ENCODE data around the gene GDPGP1. TPM values are rescaled to one million over a fixed set of nuclear protein-coding genes. Genes with fewer than 3 reads are reported as not detected.

The GDPGP1 gene
- total and polyA plus RNA-seq, 2 experiments from 2014 or later = 0.61 to 3.8 TPM

DNA sequence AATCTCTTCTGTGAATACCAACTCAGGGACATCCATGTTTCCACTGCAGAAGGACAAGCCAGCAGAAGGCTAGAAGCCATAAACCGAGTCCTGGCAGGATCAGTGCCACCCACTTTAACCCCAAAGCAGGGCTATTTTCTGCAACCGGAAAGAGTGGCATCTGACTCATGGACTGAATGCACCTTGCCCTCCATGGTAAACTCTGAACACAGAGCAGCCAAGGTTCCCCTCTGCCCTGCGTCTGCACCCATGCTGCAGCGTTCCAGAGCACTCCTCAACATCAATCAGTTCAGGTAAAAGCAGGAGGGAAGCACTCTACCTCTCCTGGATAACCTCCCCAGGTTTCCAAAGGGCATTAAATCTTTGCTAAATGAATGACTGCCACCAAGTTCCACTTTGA lies 30.7 kb downstream of the GDPGP1 start:
- H3K4me1 ChIP-seq (ENCODE audit: insufficient read depth) = peaks cover 20% of the 10 kb centered on the region
- Mint-ChIP-seq H3K4me1 (peaks cover 22% of the 10 kb centered on the region), H3K36me3 (ENCODE audit: low read depth) (peaks cover 31% of the 10 kb centered on the region), H3K27me3 (ENCODE audit: insufficient read depth, low read depth, poor library complexity) (peaks cover 14% of the 10 kb centered on the region), H3K4me3 (peak overlapping the region; percentile 98), H3K27ac (peak overlapping the region; percentile 99), H3K9me3 (no peaks in the 10 kb centered on the region)
- H3F3A ChIP-seq (replicated peaks; ENCODE audit: low read depth) = peaks cover 10% of the 10 kb centered on the region; the same call in 1 of the 2 replicates
- peak overlapping the region; percentile 76 for H3K4me3 ChIP-seq
- H3K4me2 ChIP-seq = peak overlapping the region; percentile 89
- H3K36me3 ChIP-seq (ENCODE audit: insufficient read depth) = peaks cover 11% of the 10 kb centered on the region; the same call in 1 of the 2 replicates
- 0 out of 3 replicates have a peak, but pooled peaks have one; percentile 2 for ATAC-seq
- H3K27me3 ChIP-seq (ENCODE audit: insufficient read depth) = no peaks in the 10 kb centered on the region
- TF ChIP-seq, protein P1, sequence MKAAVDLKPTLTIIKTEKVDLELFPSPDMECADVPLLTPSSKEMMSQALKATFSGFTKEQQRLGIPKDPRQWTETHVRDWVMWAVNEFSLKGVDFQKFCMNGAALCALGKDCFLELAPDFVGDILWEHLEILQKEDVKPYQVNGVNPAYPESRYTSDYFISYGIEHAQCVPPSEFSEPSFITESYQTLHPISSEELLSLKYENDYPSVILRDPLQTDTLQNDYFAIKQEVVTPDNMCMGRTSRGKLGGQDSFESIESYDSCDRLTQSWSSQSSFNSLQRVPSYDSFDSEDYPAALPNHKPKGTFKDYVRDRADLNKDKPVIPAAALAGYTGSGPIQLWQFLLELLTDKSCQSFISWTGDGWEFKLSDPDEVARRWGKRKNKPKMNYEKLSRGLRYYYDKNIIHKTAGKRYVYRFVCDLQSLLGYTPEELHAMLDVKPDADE (IDR thresholded peaks at IDR 0.05) = no peak
- TF ChIP-seq ZNF462 (CRISPR knock-in tag; IDR thresholded peaks at IDR 0.05) (no peak), STAT1 (IDR thresholded peaks at IDR 0.05; ENCODE audit: unreplicated experiment) (no peak), EZH2 (IDR thresholded peaks at IDR 0.05; ENCODE audit: low read depth, unreplicated experiment) (no peak), EZH2phosphoT487 (IDR thresholded peaks at IDR 0.05; ENCODE audit: unreplicated experiment) (no peak), ZNF114 (CRISPR knock-in tag; IDR thresholded peaks at IDR 0.05) (no peak), REST (IDR thresholded peaks at IDR 0.05; ENCODE audit: unreplicated experiment) (no peak), CREB1 (CRISPR knock-in tag; IDR thresholded peaks at IDR 0.05; ENCODE audit: low read depth) (no peak), ZNF331 (CRISPR knock-in tag; IDR thresholded peaks at IDR 0.05; ENCODE audit: low read depth) (no peak), POLR2AphosphoS5 (IDR thresholded peaks at IDR 0.05; ENCODE audit: low read depth) (no peak), JUNB (IDR thresholded peaks at IDR 0.05; ENCODE audit: unreplicated experiment) (no peak), NANOG (IDR thresholded peaks at IDR 0.05; ENCODE audit: borderline replicate concordance) (no peak)
- TF ChIP-seq, protein P2, sequence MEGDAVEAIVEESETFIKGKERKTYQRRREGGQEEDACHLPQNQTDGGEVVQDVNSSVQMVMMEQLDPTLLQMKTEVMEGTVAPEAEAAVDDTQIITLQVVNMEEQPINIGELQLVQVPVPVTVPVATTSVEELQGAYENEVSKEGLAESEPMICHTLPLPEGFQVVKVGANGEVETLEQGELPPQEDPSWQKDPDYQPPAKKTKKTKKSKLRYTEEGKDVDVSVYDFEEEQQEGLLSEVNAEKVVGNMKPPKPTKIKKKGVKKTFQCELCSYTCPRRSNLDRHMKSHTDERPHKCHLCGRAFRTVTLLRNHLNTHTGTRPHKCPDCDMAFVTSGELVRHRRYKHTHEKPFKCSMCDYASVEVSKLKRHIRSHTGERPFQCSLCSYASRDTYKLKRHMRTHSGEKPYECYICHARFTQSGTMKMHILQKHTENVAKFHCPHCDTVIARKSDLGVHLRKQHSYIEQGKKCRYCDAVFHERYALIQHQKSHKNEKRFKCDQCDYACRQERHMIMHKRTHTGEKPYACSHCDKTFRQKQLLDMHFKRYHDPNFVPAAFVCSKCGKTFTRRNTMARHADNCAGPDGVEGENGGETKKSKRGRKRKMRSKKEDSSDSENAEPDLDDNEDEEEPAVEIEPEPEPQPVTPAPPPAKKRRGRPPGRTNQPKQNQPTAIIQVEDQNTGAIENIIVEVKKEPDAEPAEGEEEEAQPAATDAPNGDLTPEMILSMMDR (conservative IDR thresholded peaks at IDR 0.05; ENCODE audit: low read depth in 2 of 2) = no peak
- H3K27ac ChIP-seq (ENCODE audit: low read depth) = peak overlapping the region; percentile 96
- peaks cover 42% of the 10 kb centered on the region for H3K79me2 ChIP-seq (replicated peaks; ENCODE audit: insufficient read depth)
- H3K9me2 ChIP-seq (ENCODE audit: insufficient read depth) = no peaks in the 10 kb centered on the region
- peak overlapping the region; percentile 93; the same call in 1 of the 2 replicates for H2AFZ ChIP-seq
- DNase-seq (ENCODE audit: low spot score) = no peak
- peaks cover 23% of the 10 kb centered on the region for H4K20me1 ChIP-seq (replicated peaks; ENCODE audit: insufficient read depth)
